HCT116 (cell line): ENCODE measurements around the gene WDR37. TPM values are rescaled to one million over a fixed set of nuclear protein-coding genes. Genes with fewer than 3 reads are reported as not detected.

Source experiments
- ATAC-seq: fragments of 200-7000 bp; cut with Tn5 transposase; 2 replicates; pipeline ENCODE4 v1.9.1; 2020; ENCODE audit warnings: mild to moderate bottlenecking, moderate library complexity
- BruUV-seq: library from RNA; stranded (reverse); fragments of 400-500 nt; replicated peaks from 2 replicates; lab custom pipeline; 2021; lab: Mats Ljungman, UMichigan
- CTCF ChIA-PET: fragments of 300-600 bp; sonication (Branson Sonifier 250); formaldehyde crosslinking; loops from one replicate; lab custom pipeline; 2021; ENCODE audit warnings: antibody characterized with exemption; lab: Charles Lee
- POLR2A ChIA-PET: fragments of 300-600, 350-600 bp; sonication (Branson Sonifier 250); formaldehyde crosslinking; loops from one replicate; lab custom pipeline; 2021; ENCODE audit warnings: antibody characterized with exemption; lab: Charles Lee
- RAD21 ChIA-PET, 2 experiments: fragments of 300-600 bp; sonication (Branson Sonifier 250); formaldehyde crosslinking; loops; one replicate each; lab custom pipeline; 2023; ENCODE audit warnings: low total read pairs in 2 of 2; ENCODE audit not compliant: uncharacterized antibody in 2 of 2, unreplicated experiment in 2 of 2, low non-redundant PET in 1 of 2; lab: Charles Lee
- DNase-seq: peaks from one replicate; pipeline ENCODE4 v3.0.0-alpha.2; 2010; ENCODE audit warnings: low read depth, low spot score
- H2AFZ ChIP-seq: fragments of 200-600 bp; shearing (Covaris generic), sonication (generic); 2 replicates; pipeline ENCODE4 v1.6.1; 2017; ENCODE audit warnings: low read depth, mixed run types, mixed read lengths, antibody characterized with exemption, low read length; ENCODE audit not compliant: poor library complexity, severe bottlenecking
- H3K27ac ChIP-seq: 2 replicates; pipeline ENCODE4 v1.5.1; 2012; ENCODE audit warnings: low read depth, low read length
- H3K27me3 ChIP-seq: fragments of 200-600 bp; sonication (generic); 2 replicates; pipeline ENCODE4 v1.6.1; 2016; ENCODE audit warnings: mixed run types, low read length, mixed read lengths; ENCODE audit not compliant: insufficient read depth
- H3K36me3 ChIP-seq, 2 experiments: fragments of 200-500 bp in 1 of 2; fragments of 200-600 bp in 1 of 2; sonication (Bioruptor generic) in 1 of 2; sonication (generic) in 1 of 2; 2 replicates each; pipeline versions ENCODE4 v1.5.1 to v1.6.1; 2014 to 2016; ENCODE audit warnings: low read length in 2 of 2, inconsistent platforms in 1 of 2, mixed read lengths in 1 of 2, mixed run types in 1 of 2; ENCODE audit not compliant: insufficient read depth in 2 of 2, control insufficient read depth in 1 of 2
- H3K4me1 ChIP-seq, 2 experiments: fragments of 200-600 bp in 1 of 2; sonication (generic) in 1 of 2; 2 replicates each; pipeline versions ENCODE4 v1.5.1 to v1.6.1; 2012 to 2017; ENCODE audit warnings: low read length in 2 of 2, inconsistent platforms in 1 of 2, mild to moderate bottlenecking in 1 of 2, mixed read lengths in 1 of 2, mixed run types in 1 of 2, moderate library complexity in 1 of 2; ENCODE audit not compliant: insufficient read depth in 2 of 2, control insufficient read depth in 1 of 2
- H3K4me2 ChIP-seq: fragments of 200-600 bp; sonication (generic); 2 replicates; pipeline ENCODE4 v1.6.1; 2017; ENCODE audit warnings: mixed run types, low read length, mixed read lengths
- H3K4me3 ChIP-seq, 2 experiments: fragments of 200-600 bp in 1 of 2; sonication (generic) in 1 of 2; replicated peaks in 1 of 2; 2 replicates each; pipeline ENCODE4 v1.5.1; 2011 to 2016; ENCODE audit warnings: low read length in 2 of 2, control low read depth in 1 of 2, low read depth in 1 of 2, mild to moderate bottlenecking in 1 of 2, mixed read lengths in 1 of 2, mixed run types in 1 of 2
- H3K79me2 ChIP-seq: fragments of 200-600 bp; sonication (generic); 2 replicates; pipeline ENCODE4 v1.6.1; 2017; ENCODE audit warnings: mild to moderate bottlenecking, mixed run types, low read length, moderate library complexity, mixed read lengths; ENCODE audit not compliant: insufficient read depth
- H3K9ac ChIP-seq: fragments of 200-600 bp; sonication (generic); 2 replicates; pipeline ENCODE4 v1.6.1; 2016; ENCODE audit warnings: low read length, mixed read lengths
- H3K9me2 ChIP-seq: fragments of 200-600 bp; sonication (generic), shearing (Covaris generic); 2 replicates; pipeline ENCODE4 v1.6.1; 2017; ENCODE audit warnings: mixed run types, mild to moderate bottlenecking, moderate library complexity; ENCODE audit not compliant: insufficient read depth
- H3K9me3 ChIP-seq, 2 experiments: fragments of 200-500 bp in 1 of 2; fragments of 200-600 bp in 1 of 2; sonication (Bioruptor generic) in 1 of 2; sonication (generic) in 1 of 2; 2 replicates each; pipeline ENCODE4 v1.6.1; 2014 to 2017; ENCODE audit warnings: low read length in 2 of 2, mixed read lengths in 2 of 2, inconsistent platforms in 1 of 2, low read depth in 1 of 2, mild to moderate bottlenecking in 1 of 2, mixed run types in 1 of 2, moderate library complexity in 1 of 2; ENCODE audit not compliant: control insufficient read depth in 1 of 2, insufficient read depth in 1 of 2
- H4K20me1 ChIP-seq: fragments of 200-600 bp; sonication (generic), shearing (Covaris generic); 2 replicates; pipeline ENCODE4 v1.6.1; 2017; ENCODE audit warnings: mixed run types, mild to moderate bottlenecking, moderate library complexity; ENCODE audit not compliant: insufficient read depth
- CEBPB ChIP-seq: IDR thresholded peaks from 2 replicates; pipeline ENCODE4 v1.6.1; 2012; ENCODE audit warnings: low read depth
- ELF1 ChIP-seq: IDR thresholded peaks from 2 replicates; pipeline ENCODE4 v1.6.1; 2012; ENCODE audit warnings: low read depth, borderline replicate concordance
- EZH2 ChIP-seq: fragments of 200-600 bp; sonication (generic); IDR thresholded peaks from 2 replicates; pipeline ENCODE4 v1.6.1; 2017; ENCODE audit warnings: antibody characterized with exemption, mixed run types
- FOSL1 ChIP-seq: IDR thresholded peaks from 2 replicates; pipeline ENCODE4 v1.6.1; 2012; ENCODE audit warnings: low read depth
- MAX ChIP-seq: IDR thresholded peaks from 2 replicates; pipeline ENCODE4 v1.6.1; 2012
- POLR2A ChIP-seq: IDR thresholded peaks from 2 replicates; pipeline ENCODE4 v1.7.0; 2011; ENCODE audit warnings: borderline replicate concordance; ENCODE audit not compliant: insufficient read depth, insufficient read length; ENCODE audit errors: extremely low read depth
- POLR2AphosphoS5 ChIP-seq: IDR thresholded peaks from 2 replicates; pipeline ENCODE4 v1.6.1; 2011; ENCODE audit warnings: mild to moderate bottlenecking, low read depth, low read length, moderate library complexity
- RAD21 ChIP-seq: IDR thresholded peaks from 2 replicates; pipeline ENCODE4 v1.6.1; 2012; ENCODE audit warnings: low read depth, mild to moderate bottlenecking
- SRF ChIP-seq: IDR thresholded peaks from 2 replicates; pipeline ENCODE4 v1.6.1; 2012; ENCODE audit warnings: low read depth
- YY1 ChIP-seq: IDR thresholded peaks from 2 replicates; pipeline ENCODE4 v1.6.1; 2011; ENCODE audit warnings: low read length, low read depth, moderate library complexity, mild to moderate bottlenecking; ENCODE audit not compliant: insufficient replicate concordance; ENCODE audit errors: extremely low read depth
- ZBTB33 ChIP-seq: IDR thresholded peaks from 2 replicates; pipeline ENCODE4 v1.6.1; 2011; ENCODE audit warnings: mild to moderate bottlenecking, low read length, moderate library complexity; ENCODE audit not compliant: insufficient replicate concordance; ENCODE audit errors: extremely low read depth
- ZFX ChIP-seq: fragments of 450-650 bp; IDR thresholded peaks from 2 replicates; pipeline ENCODE4 v1.6.1; 2017
- ZNF274 ChIP-seq: fragments of 200-500 bp; sonication (Bioruptor generic); IDR thresholded peaks from 2 replicates; pipeline ENCODE4 v1.6.1; 2014; ENCODE audit warnings: mild to moderate bottlenecking, low read depth, low read length, inconsistent platforms
- intact Hi-C: fragments of 100-400 bp; cut with micrococcal nuclease; formaldehyde crosslinking; loops from 2 replicates; pipeline ENCODE4 v1.10.0; 2022
- total RNA-seq: library from RNA; stranded (reverse); gene quantifications from one replicate; pipeline ENCODE4 v1.2.1, GENCODE V29; 2021; ENCODE audit not compliant: unreplicated experiment
- TF ChIP-seq, protein P1 (sequence below): IDR thresholded peaks from 2 replicates; pipeline ENCODE4 v1.6.1; 2012; ENCODE audit warnings: low read depth

Gene WDR37
- total RNA-seq, 1 experiment from 2014 or later, result 9.1 TPM

DNA sequence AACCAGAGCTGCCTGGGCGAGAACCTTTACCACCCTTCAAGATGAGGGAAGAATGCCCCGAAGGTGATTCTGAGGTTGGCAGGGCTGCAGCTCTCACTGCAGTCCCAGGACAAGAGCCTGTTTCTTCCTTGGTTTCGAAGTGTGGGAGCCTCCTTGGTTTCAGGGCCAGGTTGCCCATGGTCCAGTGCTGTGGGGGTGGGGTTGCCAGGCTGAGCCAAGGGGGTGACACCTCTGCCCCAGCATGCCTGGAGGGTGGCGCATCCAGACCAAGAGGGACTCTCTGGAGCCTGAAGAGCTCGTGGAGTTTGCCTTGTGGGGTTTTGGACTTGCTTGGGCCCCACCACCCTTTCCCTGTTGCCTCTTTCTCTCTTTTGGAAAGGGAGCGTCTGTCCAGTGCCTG is 41.3 kb downstream of the WDR37 start:
- H3K79me2 ChIP-seq, result no peaks in the 10 kb centered on the region; the same call in 1 of the 2 replicates
- DNase-seq (no peak), ATAC-seq (no peak)
- H3K27me3 ChIP-seq, result no peaks in the 10 kb centered on the region
- H2AFZ ChIP-seq, result no peak overlapping the region
- no peaks in the 10 kb centered on the region for H4K20me1 ChIP-seq
- RAD21 ChIA-PET, result no interaction called here
- POLR2A ChIA-PET, result no interaction called here
- no peaks in the 10 kb centered on the region for H3K9me3 ChIP-seq
- H3K9me2 ChIP-seq, result no peaks in the 10 kb centered on the region
- H3K9ac ChIP-seq, result no peak overlapping the region
- no peak overlapping the region for H3K27ac ChIP-seq
- H3K36me3 ChIP-seq, result peaks cover 0 to 7% of the 10 kb centered on the region in 2 experiments; a peak in 2 of 4 replicates
- CTCF ChIA-PET, result no interaction called here
- intact Hi-C loops, result no loop called here
- no peak for TF ChIP-seq POLR2AphosphoS5
- TF ChIP-seq ZBTB33, result no peak
- no peak for TF ChIP-seq YY1
- no peak for TF ChIP-seq MAX
- no peaks in the 10 kb centered on the region for H3K4me1 ChIP-seq
- no TSS peak for BruUV-seq
- no peak overlapping the region for H3K4me3 ChIP-seq
- H3K4me2 ChIP-seq, result no peak overlapping the region

GRCh38 chr10:1100143-1100542 is 44.0 kb downstream of the WDR37 start:
- ChIA-PET POLR2A (no interaction called here), RAD21 (no interaction called here), CTCF (no interaction called here)
- H3K27ac ChIP-seq, result no peak overlapping the region
- H3K79me2 ChIP-seq, result no peaks in the 10 kb centered on the region; the same call in 1 of the 2 replicates
- no TSS peak for BruUV-seq
- intact Hi-C loops, result no loop called here
- H3K9me2 ChIP-seq, result no peaks in the 10 kb centered on the region
- H3K4me3 ChIP-seq, result no peak overlapping the region
- no peak overlapping the region for H3K4me2 ChIP-seq
- H3K4me1 ChIP-seq, result no peaks in the 10 kb centered on the region
- no peak overlapping the region for H2AFZ ChIP-seq
- H3K9me3 ChIP-seq, result no peaks in the 10 kb centered on the region
- DNase-seq (no peak), ATAC-seq (no peak)
- no peak overlapping the region for H3K9ac ChIP-seq
- peaks cover 0 to 7% of the 10 kb centered on the region in 2 experiments; a peak in 2 of 4 replicates for H3K36me3 ChIP-seq
- H3K27me3 ChIP-seq, result no peaks in the 10 kb centered on the region
- H4K20me1 ChIP-seq, result no peaks in the 10 kb centered on the region
- TF ChIP-seq EZH2 (no peak), ELF1 (no peak), ZBTB33 (no peak), POLR2A (no peak), ZNF274 (no peak), FOSL1 (no peak), ZFX (no peak), CEBPB (no peak), SRF (no peak), RAD21 (no peak)
- TF ChIP-seq, protein P1, sequence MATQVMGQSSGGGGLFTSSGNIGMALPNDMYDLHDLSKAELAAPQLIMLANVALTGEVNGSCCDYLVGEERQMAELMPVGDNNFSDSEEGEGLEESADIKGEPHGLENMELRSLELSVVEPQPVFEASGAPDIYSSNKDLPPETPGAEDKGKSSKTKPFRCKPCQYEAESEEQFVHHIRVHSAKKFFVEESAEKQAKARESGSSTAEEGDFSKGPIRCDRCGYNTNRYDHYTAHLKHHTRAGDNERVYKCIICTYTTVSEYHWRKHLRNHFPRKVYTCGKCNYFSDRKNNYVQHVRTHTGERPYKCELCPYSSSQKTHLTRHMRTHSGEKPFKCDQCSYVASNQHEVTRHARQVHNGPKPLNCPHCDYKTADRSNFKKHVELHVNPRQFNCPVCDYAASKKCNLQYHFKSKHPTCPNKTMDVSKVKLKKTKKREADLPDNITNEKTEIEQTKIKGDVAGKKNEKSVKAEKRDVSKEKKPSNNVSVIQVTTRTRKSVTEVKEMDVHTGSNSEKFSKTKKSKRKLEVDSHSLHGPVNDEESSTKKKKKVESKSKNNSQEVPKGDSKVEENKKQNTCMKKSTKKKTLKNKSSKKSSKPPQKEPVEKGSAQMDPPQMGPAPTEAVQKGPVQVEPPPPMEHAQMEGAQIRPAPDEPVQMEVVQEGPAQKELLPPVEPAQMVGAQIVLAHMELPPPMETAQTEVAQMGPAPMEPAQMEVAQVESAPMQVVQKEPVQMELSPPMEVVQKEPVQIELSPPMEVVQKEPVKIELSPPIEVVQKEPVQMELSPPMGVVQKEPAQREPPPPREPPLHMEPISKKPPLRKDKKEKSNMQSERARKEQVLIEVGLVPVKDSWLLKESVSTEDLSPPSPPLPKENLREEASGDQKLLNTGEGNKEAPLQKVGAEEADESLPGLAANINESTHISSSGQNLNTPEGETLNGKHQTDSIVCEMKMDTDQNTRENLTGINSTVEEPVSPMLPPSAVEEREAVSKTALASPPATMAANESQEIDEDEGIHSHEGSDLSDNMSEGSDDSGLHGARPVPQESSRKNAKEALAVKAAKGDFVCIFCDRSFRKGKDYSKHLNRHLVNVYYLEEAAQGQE, result no peak
